Measurements from ENCODE around the gene EFCAB8.
A peak's percentile ranks its signal among the peaks of the same experiment; 100 is the strongest.

The EFCAB8 gene

GRCh38 chr20:32823737-32824588 lies 34.8 kb upstream of the EFCAB8 start:
- Histone ChIP-seq H3K36me3 (ENCODE audit: control insufficient read depth, insufficient read depth, low read length) (no peaks in the 10 kb centered on the region), H3K4me1 (ENCODE audit: control insufficient read depth, insufficient read depth, low read length) (peaks cover 14% of the 10 kb centered on the region), H3K27me3 (ENCODE audit: control insufficient read depth, insufficient read depth, low read length, poor library complexity, severe bottlenecking) (no peaks in the 10 kb centered on the region), H3K4me3 (ENCODE audit: insufficient read depth, low read depth, low read length) (no peak overlapping the region), H3K27ac (ENCODE audit: insufficient read depth, low read depth, low read length, poor library complexity, severe bottlenecking) (no peak overlapping the region), H3K9me3 (ENCODE audit: control insufficient read depth, low read length) (no peaks in the 10 kb centered on the region)
- 97 to 98% methylated on average over 7 of the region's 7 CpGs for WGBS, 2 experiments

- peaks cover 4% of the 10 kb centered on the region for H3K4me1 ChIP-seq (ENCODE audit: control insufficient read depth, insufficient read depth, low read length)
- H3K27ac ChIP-seq (ENCODE audit: insufficient read depth, low read depth, low read length, poor library complexity, severe bottlenecking), result no peak overlapping the region
- H3K4me3 ChIP-seq (ENCODE audit: insufficient read depth, low read depth, low read length), result no peak overlapping the region
- H3K9me3 ChIP-seq (ENCODE audit: control insufficient read depth, low read length), result no peaks in the 10 kb centered on the region
- no peaks in the 10 kb centered on the region for H3K27me3 ChIP-seq (ENCODE audit: control insufficient read depth, insufficient read depth, low read length, poor library complexity, severe bottlenecking)
- H3K36me3 ChIP-seq (ENCODE audit: control insufficient read depth, insufficient read depth, low read length), result peaks cover 10% of the 10 kb centered on the region
- 91 to 96% methylated on average over 4 of the region's 4 CpGs for WGBS, 2 experiments
Observed at GRCh38 chr20:32828029-32828680, 30.6 kb upstream of the EFCAB8 start.

- Histone ChIP-seq H3K27me3 (ENCODE audit: control insufficient read depth, insufficient read depth, low read length, poor library complexity, severe bottlenecking) (no peaks in the 10 kb centered on the region), H3K4me1 (ENCODE audit: control insufficient read depth, insufficient read depth, low read length) (peaks cover 4% of the 10 kb centered on the region), H3K9me3 (ENCODE audit: control insufficient read depth, low read length) (no peaks in the 10 kb centered on the region), H3K27ac (ENCODE audit: insufficient read depth, low read depth, low read length, poor library complexity, severe bottlenecking) (peak overlapping the region; percentile 50), H3K4me3 (ENCODE audit: insufficient read depth, low read depth, low read length) (no peak overlapping the region), H3K36me3 (ENCODE audit: control insufficient read depth, insufficient read depth, low read length) (peaks cover 15% of the 10 kb centered on the region)
- 94 to 95% methylated on average over 3 of the region's 3 CpGs for whole genome bisulfite sequencing, 2 experiments
Observed at GRCh38 chr20:32829311-32830005, 29.3 kb upstream of the EFCAB8 start.

- Histone ChIP-seq H3K4me1 (ENCODE audit: control insufficient read depth, insufficient read depth, low read length) (peaks cover 4% of the 10 kb centered on the region), H3K27me3 (ENCODE audit: control insufficient read depth, insufficient read depth, low read length, poor library complexity, severe bottlenecking) (no peaks in the 10 kb centered on the region), H3K9me3 (ENCODE audit: control insufficient read depth, low read length) (no peaks in the 10 kb centered on the region), H3K4me3 (ENCODE audit: insufficient read depth, low read depth, low read length) (no peak overlapping the region), H3K27ac (ENCODE audit: insufficient read depth, low read depth, low read length, poor library complexity, severe bottlenecking) (no peak overlapping the region), H3K36me3 (ENCODE audit: control insufficient read depth, insufficient read depth, low read length) (peaks cover 15% of the 10 kb centered on the region)
- 95 to 97% methylated on average over 3 of the region's 3 CpGs for whole genome bisulfite sequencing, 2 experiments
Observed at GRCh38 chr20:32830437-32830836, 28.3 kb upstream of the EFCAB8 start.

GRCh38 chr20:32831982-32832381 lies 26.7 kb upstream of the EFCAB8 start:
- H3K4me1 ChIP-seq (ENCODE audit: control insufficient read depth, insufficient read depth, low read length), result peaks cover 4% of the 10 kb centered on the region
- H3K9me3 ChIP-seq (ENCODE audit: control insufficient read depth, low read length), result no peaks in the 10 kb centered on the region
- H3K27me3 ChIP-seq (ENCODE audit: control insufficient read depth, insufficient read depth, low read length, poor library complexity, severe bottlenecking), result no peaks in the 10 kb centered on the region
- peaks cover 27% of the 10 kb centered on the region for H3K36me3 ChIP-seq (ENCODE audit: control insufficient read depth, insufficient read depth, low read length)
- H3K4me3 ChIP-seq (ENCODE audit: insufficient read depth, low read depth, low read length), result no peak overlapping the region
- peak overlapping the region; percentile 8 for H3K27ac ChIP-seq (ENCODE audit: insufficient read depth, low read depth, low read length, poor library complexity, severe bottlenecking)
- 90 to 95% methylated on average over 5 of the region's 5 CpGs for WGBS, 2 experiments

GRCh38 chr20:32832664-32833063 lies 26.1 kb upstream of the EFCAB8 start:
- H3K9me3 ChIP-seq (ENCODE audit: control insufficient read depth, low read length), result no peaks in the 10 kb centered on the region
- peaks cover 34% of the 10 kb centered on the region for H3K36me3 ChIP-seq (ENCODE audit: control insufficient read depth, insufficient read depth, low read length)
- WGBS, 2 experiments, result 92 to 93% methylated on average over 7 to 11 of the region's 11 CpGs
- no peaks in the 10 kb centered on the region for H3K27me3 ChIP-seq (ENCODE audit: control insufficient read depth, insufficient read depth, low read length, poor library complexity, severe bottlenecking)
- H3K4me1 ChIP-seq (ENCODE audit: control insufficient read depth, insufficient read depth, low read length), result peaks cover 4% of the 10 kb centered on the region
- no peak overlapping the region for H3K27ac ChIP-seq (ENCODE audit: insufficient read depth, low read depth, low read length, poor library complexity, severe bottlenecking)
- H3K4me3 ChIP-seq (ENCODE audit: insufficient read depth, low read depth, low read length), result no peak overlapping the region

GRCh38 chr20:32834972-32835371 lies 23.8 kb upstream of the EFCAB8 start:
- Histone ChIP-seq H3K4me3 (ENCODE audit: insufficient read depth, low read depth, low read length) (no peak overlapping the region), H3K27me3 (ENCODE audit: control insufficient read depth, insufficient read depth, low read length, poor library complexity, severe bottlenecking) (no peaks in the 10 kb centered on the region), H3K36me3 (ENCODE audit: control insufficient read depth, insufficient read depth, low read length) (peaks cover 47% of the 10 kb centered on the region), H3K9me3 (ENCODE audit: control insufficient read depth, low read length) (no peaks in the 10 kb centered on the region), H3K27ac (ENCODE audit: insufficient read depth, low read depth, low read length, poor library complexity, severe bottlenecking) (no peak overlapping the region), H3K4me1 (ENCODE audit: control insufficient read depth, insufficient read depth, low read length) (no peaks in the 10 kb centered on the region)

- Histone ChIP-seq H3K9me3 (ENCODE audit: control insufficient read depth, low read length) (no peaks in the 10 kb centered on the region), H3K36me3 (ENCODE audit: control insufficient read depth, insufficient read depth, low read length) (peaks cover 50% of the 10 kb centered on the region), H3K4me3 (ENCODE audit: insufficient read depth, low read depth, low read length) (no peak overlapping the region), H3K4me1 (ENCODE audit: control insufficient read depth, insufficient read depth, low read length) (no peaks in the 10 kb centered on the region), H3K27ac (ENCODE audit: insufficient read depth, low read depth, low read length, poor library complexity, severe bottlenecking) (no peak overlapping the region), H3K27me3 (ENCODE audit: control insufficient read depth, insufficient read depth, low read length, poor library complexity, severe bottlenecking) (no peaks in the 10 kb centered on the region)
- 0 to 4% methylated on average over 1 of the region's 1 CpG for WGBS, 2 experiments
Observed at GRCh38 chr20:32837157-32837556, 21.6 kb upstream of the EFCAB8 start.

- Histone ChIP-seq H3K4me3 (ENCODE audit: insufficient read depth, low read depth, low read length) (no peak overlapping the region), H3K27me3 (ENCODE audit: control insufficient read depth, insufficient read depth, low read length, poor library complexity, severe bottlenecking) (no peaks in the 10 kb centered on the region), H3K36me3 (ENCODE audit: control insufficient read depth, insufficient read depth, low read length) (peaks cover 45% of the 10 kb centered on the region), H3K9me3 (ENCODE audit: control insufficient read depth, low read length) (no peaks in the 10 kb centered on the region), H3K4me1 (ENCODE audit: control insufficient read depth, insufficient read depth, low read length) (no peaks in the 10 kb centered on the region), H3K27ac (ENCODE audit: insufficient read depth, low read depth, low read length, poor library complexity, severe bottlenecking) (no peak overlapping the region)
- WGBS, 2 experiments, result 96% methylated on average over 17 of the region's 17 CpGs
Observed at GRCh38 chr20:32839227-32839981, 19.3 kb upstream of the EFCAB8 start.

- H3K27ac ChIP-seq (ENCODE audit: insufficient read depth, low read depth, low read length, poor library complexity, severe bottlenecking), result no peak overlapping the region
- H3K4me3 ChIP-seq (ENCODE audit: insufficient read depth, low read depth, low read length), result no peak overlapping the region
- H3K9me3 ChIP-seq (ENCODE audit: control insufficient read depth, low read length), result no peaks in the 10 kb centered on the region
- H3K4me1 ChIP-seq (ENCODE audit: control insufficient read depth, insufficient read depth, low read length), result no peaks in the 10 kb centered on the region
- peaks cover 44% of the 10 kb centered on the region for H3K36me3 ChIP-seq (ENCODE audit: control insufficient read depth, insufficient read depth, low read length)
- no peaks in the 10 kb centered on the region for H3K27me3 ChIP-seq (ENCODE audit: control insufficient read depth, insufficient read depth, low read length, poor library complexity, severe bottlenecking)
- WGBS, 2 experiments, result 95 to 99% methylated on average over 4 of the region's 4 CpGs
Observed at GRCh38 chr20:32839982-32840285, 18.8 kb upstream of the EFCAB8 start.

All from ectodermal cell (in vitro differentiated cells).